ENCODE measurements around the gene NF2. TPM values are rescaled to one million over a fixed set of nuclear protein-coding genes. Genes with fewer than 3 reads are reported as not detected.

Gene NF2
- total RNA-seq, 4 donors from 2014 or later = 32.4 to 36.8 (median 34.4) TPM

DNA sequence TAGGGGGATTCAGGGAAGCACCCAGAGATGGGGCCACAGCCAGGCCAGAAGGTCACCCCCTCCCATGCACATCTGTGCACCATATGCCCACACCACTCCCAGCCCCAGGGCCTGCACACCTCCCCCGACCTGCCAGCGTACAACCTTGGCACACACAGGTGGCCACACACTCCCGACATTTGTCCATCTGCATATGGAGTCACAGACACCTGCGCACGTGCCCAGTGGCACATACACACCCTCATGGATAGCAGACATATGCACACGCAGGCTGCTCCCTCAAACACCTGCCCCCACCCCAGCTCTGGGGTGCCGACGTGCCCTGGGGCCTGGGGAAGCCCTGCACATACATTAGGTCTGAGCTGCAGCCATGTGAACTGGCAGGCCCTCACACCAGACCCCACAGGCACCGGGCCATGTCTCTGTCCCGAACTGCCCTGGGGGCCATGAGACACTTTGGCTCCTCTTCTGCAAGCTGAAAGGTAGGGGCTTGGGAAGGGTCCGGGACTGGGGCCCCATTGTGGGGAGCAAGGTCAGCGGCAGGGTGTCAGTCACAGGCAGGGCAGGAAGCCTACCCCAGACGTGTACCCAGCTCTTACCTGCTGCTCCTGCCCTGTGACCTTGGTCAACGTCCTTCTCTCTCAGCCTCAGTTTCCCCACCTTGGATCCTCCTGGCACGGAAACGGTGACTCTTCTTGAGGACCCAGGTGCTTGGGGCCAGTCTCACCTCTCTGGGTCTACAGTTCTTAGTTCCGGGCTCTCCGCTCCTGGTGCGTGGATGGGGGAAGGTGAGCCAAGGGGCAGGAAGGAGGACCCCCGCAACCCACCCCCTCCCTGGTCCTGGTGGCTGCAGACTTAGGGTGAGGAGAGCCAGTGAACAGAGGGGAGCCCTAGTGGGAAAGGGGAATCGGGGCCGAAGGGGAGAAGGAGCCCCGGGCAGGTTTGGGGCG lies 115.8 kb downstream of the NF2 start:
- no peak overlapping the region for H3K27ac ChIP-seq
- no peak for DNase-seq (ENCODE audit: low spot score in 2 of 2)
- H3K36me3 ChIP-seq = no peaks in the 10 kb centered on the region
- H3K9me3 ChIP-seq = no peaks in the 10 kb centered on the region
- peak overlapping the region; percentile 35 for H3K4me3 ChIP-seq
- 38% methylated on average over 17 of the region's 24 CpGs for WGBS
- H3K4me1 ChIP-seq = peaks cover 14% of the 10 kb centered on the region
- H3K27me3 ChIP-seq = peaks cover 72% of the 10 kb centered on the region
- TF ChIP-seq EP300 (IDR thresholded peaks at IDR 0.05) (no peak), POLR2AphosphoS5 (IDR thresholded peaks at IDR 0.05) (no peak), POLR2A (IDR thresholded peaks at IDR 0.05) (no peak)
- TF ChIP-seq, protein P1, sequence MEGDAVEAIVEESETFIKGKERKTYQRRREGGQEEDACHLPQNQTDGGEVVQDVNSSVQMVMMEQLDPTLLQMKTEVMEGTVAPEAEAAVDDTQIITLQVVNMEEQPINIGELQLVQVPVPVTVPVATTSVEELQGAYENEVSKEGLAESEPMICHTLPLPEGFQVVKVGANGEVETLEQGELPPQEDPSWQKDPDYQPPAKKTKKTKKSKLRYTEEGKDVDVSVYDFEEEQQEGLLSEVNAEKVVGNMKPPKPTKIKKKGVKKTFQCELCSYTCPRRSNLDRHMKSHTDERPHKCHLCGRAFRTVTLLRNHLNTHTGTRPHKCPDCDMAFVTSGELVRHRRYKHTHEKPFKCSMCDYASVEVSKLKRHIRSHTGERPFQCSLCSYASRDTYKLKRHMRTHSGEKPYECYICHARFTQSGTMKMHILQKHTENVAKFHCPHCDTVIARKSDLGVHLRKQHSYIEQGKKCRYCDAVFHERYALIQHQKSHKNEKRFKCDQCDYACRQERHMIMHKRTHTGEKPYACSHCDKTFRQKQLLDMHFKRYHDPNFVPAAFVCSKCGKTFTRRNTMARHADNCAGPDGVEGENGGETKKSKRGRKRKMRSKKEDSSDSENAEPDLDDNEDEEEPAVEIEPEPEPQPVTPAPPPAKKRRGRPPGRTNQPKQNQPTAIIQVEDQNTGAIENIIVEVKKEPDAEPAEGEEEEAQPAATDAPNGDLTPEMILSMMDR (IDR thresholded peaks at IDR 0.05) = no peak

- peak within 1 kb of the TSS; percentile 35 for H3K4me3 ChIP-seq
- DNase-seq (ENCODE audit: low spot score in 2 of 2) = no peak
- peaks cover 74% of the 10 kb centered on the region for H3K27me3 ChIP-seq
- no peaks in the 10 kb centered on the region for H3K9me3 ChIP-seq
- no peaks in the 10 kb centered on the region for H3K36me3 ChIP-seq
- 0% methylated on average over 7 of the region's 115 CpGs for WGBS
- TF ChIP-seq, protein P1 (IDR thresholded peaks at IDR 0.05) = no peak
- TF ChIP-seq EP300 (IDR thresholded peaks at IDR 0.05) (no peak), POLR2AphosphoS5 (IDR thresholded peaks at IDR 0.05) (no peak)
- peaks cover 14% of the 10 kb centered on the region for H3K4me1 ChIP-seq
- H3K27ac ChIP-seq = no peak within 1 kb of the TSS
Measured at GRCh38 chr22:29719899-29720645, 116.6 kb downstream of the NF2 start, which contains the start of gene CABP7. CABP7 (plus strand) TSS chr22:29720003; CDS start chr22:29720425, 422 bp downstream.

GRCh38 chr22:29720811-29721323 lies 117.4 kb downstream of the NF2 start:
- Histone ChIP-seq H3K27ac (no peak overlapping the region), H3K4me3 (peak overlapping the region; percentile 35), H3K36me3 (no peaks in the 10 kb centered on the region), H3K4me1 (peaks cover 14% of the 10 kb centered on the region), H3K9me3 (no peaks in the 10 kb centered on the region), H3K27me3 (peaks cover 66% of the 10 kb centered on the region)
- WGBS = 19% methylated on average over 17 of the region's 53 CpGs
- DNase-seq (ENCODE audit: low spot score in 2 of 2) = no peak
- TF ChIP-seq POLR2AphosphoS5 (IDR thresholded peaks at IDR 0.05) = no peak
- TF ChIP-seq, protein P1 (IDR thresholded peaks at IDR 0.05) = no peak

- H3K27me3 ChIP-seq = peaks cover 63% of the 10 kb centered on the region
- 73% methylated on average over 7 of the region's 7 CpGs for WGBS
Measured at GRCh38 chr22:29722151-29722550, 118.7 kb downstream of the NF2 start.

More at GRCh38 chr22:29722151-29722550, 118.7 kb downstream of the NF2 start:
- no peak overlapping the region for H3K4me3 ChIP-seq
- H3K36me3 ChIP-seq = no peaks in the 10 kb centered on the region
- H3K27ac ChIP-seq = no peak overlapping the region
- no peaks in the 10 kb centered on the region for H3K9me3 ChIP-seq
- H3K4me1 ChIP-seq = peaks cover 14% of the 10 kb centered on the region
- DNase-seq (ENCODE audit: low spot score in 2 of 2) = no peak
- no peak for TF ChIP-seq POLR2AphosphoS5 (IDR thresholded peaks at IDR 0.05)
- no peak for TF ChIP-seq POLR2A (IDR thresholded peaks at IDR 0.05)
- TF ChIP-seq, protein P1 (IDR thresholded peaks at IDR 0.05) = no peak
- no peak for TF ChIP-seq EP300 (IDR thresholded peaks at IDR 0.05)
